Loucy (cell line): ENCODE measurements around the gene RBFOX2.

Source experiments
- H2AFZ ChIP-seq: fragments of 200-600 bp; sonication (generic); 2 replicates; pipeline ENCODE4 v1.6.0; 2016; ENCODE audit warnings: antibody characterized with exemption, mild to moderate bottlenecking, low read length, moderate library complexity
- H3F3A ChIP-seq: fragments of 200-600 bp; 2 replicates; pipeline ENCODE4 v1.6.0; 2016; ENCODE audit warnings: antibody characterized with exemption, low read depth, mild to moderate bottlenecking
- H3K27me3 ChIP-seq: fragments of 200-600 bp; sonication (generic); 2 replicates; pipeline ENCODE4 v1.6.1; 2014; ENCODE audit warnings: low read length, mild to moderate bottlenecking; ENCODE audit not compliant: insufficient read depth, poor library complexity, severe bottlenecking
- H3K36me3 ChIP-seq: fragments of 200-600 bp; sonication (generic); 2 replicates; pipeline ENCODE4 v1.6.1; 2016; ENCODE audit warnings: low read length; ENCODE audit not compliant: insufficient read depth
- H3K4me1 ChIP-seq: fragments of 200-600 bp; sonication (generic); 2 replicates; pipeline ENCODE4 v1.5.1; 2014; ENCODE audit warnings: low read length, mild to moderate bottlenecking; ENCODE audit not compliant: insufficient read depth, poor library complexity, severe bottlenecking
- H3K4me2 ChIP-seq: fragments of 200-600 bp; sonication (generic); 2 replicates; pipeline ENCODE4 v1.6.0; 2014; ENCODE audit warnings: antibody characterized with exemption, low read length, low read depth, mild to moderate bottlenecking; ENCODE audit not compliant: poor library complexity, severe bottlenecking
- H3K4me3 ChIP-seq: fragments of 200-600 bp; sonication (generic); 2 replicates; pipeline ENCODE4 v1.5.1; 2014; ENCODE audit warnings: low read length, mild to moderate bottlenecking, mixed read lengths; ENCODE audit not compliant: poor library complexity, severe bottlenecking
- H3K79me2 ChIP-seq: fragments of 200-600 bp; sonication (generic); 2 replicates; pipeline ENCODE4 v1.6.1; 2014; ENCODE audit warnings: low read length; ENCODE audit not compliant: insufficient read depth
- H3K9ac ChIP-seq: fragments of 200-600 bp; sonication (generic); 2 replicates; pipeline ENCODE4 v1.6.0; 2014; ENCODE audit warnings: mild to moderate bottlenecking, low read depth, low read length, moderate library complexity; ENCODE audit not compliant: poor library complexity, severe bottlenecking
- H3K9me2 ChIP-seq: fragments of 200-600 bp; sonication (generic); replicated peaks from 2 replicates; pipeline ENCODE4 v1.6.1; 2016; ENCODE audit warnings: low read depth, low read length, mixed read lengths
- H3K9me3 ChIP-seq: fragments of 200-600 bp; sonication (generic); 2 replicates; pipeline ENCODE4 v1.6.1; 2014; ENCODE audit warnings: mild to moderate bottlenecking, antibody characterized with exemption, low read length, low read depth; ENCODE audit not compliant: insufficient read depth
- H4K20me1 ChIP-seq: fragments of 200-600 bp; sonication (generic); 2 replicates; pipeline ENCODE4 v1.6.0; 2014; ENCODE audit warnings: antibody characterized with exemption, low read length, mild to moderate bottlenecking; ENCODE audit not compliant: insufficient read depth, poor library complexity, severe bottlenecking
- EZH2phosphoT487 ChIP-seq: fragments of 200-600 bp; IDR thresholded peaks from 2 replicates; pipeline ENCODE4 v1.6.1; 2018; ENCODE audit warnings: antibody characterized with exemption, mild to moderate bottlenecking, moderate library complexity, borderline replicate concordance
- TF ChIP-seq, protein P1 (sequence below): fragments of 200-600 bp; sonication (generic); conservative IDR thresholded peaks from 2 replicates; pipeline ENCODE4 v1.5.1; 2014; ENCODE audit warnings: mild to moderate bottlenecking, antibody characterized with exemption, low read length

RBFOX2 gene

DNA sequence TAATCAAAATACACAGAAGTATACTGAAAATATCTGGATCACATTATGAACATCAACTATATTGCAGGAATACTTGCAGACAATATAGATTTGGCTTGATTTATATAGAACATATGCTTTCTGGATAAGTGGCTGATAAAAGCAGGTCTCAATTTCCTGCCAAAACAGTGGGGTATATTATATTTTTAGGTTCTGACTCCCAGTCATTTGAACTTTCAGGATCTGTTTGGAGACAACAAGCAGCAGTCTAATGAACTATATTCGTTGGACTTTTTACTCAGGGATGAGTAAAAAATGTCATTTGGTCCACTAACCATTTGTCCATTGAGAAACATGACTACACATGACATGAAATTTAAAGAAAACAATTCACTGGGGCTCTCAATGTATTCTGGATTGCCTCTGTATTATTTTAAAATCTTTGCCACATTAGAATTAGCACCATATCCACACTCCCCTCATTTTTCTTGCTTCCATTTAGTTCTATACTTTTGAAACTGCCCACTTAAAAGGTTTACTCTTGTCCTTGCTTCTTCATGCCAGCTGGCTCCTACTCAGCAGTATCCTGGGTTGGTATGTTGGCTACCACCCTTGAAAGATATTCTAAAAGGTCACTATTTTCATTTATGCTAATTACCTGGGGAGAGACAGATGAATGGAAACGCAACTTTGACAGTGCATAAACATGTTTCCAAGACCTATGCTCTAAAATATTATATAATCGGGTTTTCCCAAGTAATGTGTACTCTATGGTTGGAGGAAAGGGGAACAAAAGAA is 157.9 kb downstream of the RBFOX2 start:
- H3K79me2 ChIP-seq, result no peaks in the 10 kb centered on the region
- TF ChIP-seq EZH2phosphoT487, result no peak
- TF ChIP-seq, protein P1, sequence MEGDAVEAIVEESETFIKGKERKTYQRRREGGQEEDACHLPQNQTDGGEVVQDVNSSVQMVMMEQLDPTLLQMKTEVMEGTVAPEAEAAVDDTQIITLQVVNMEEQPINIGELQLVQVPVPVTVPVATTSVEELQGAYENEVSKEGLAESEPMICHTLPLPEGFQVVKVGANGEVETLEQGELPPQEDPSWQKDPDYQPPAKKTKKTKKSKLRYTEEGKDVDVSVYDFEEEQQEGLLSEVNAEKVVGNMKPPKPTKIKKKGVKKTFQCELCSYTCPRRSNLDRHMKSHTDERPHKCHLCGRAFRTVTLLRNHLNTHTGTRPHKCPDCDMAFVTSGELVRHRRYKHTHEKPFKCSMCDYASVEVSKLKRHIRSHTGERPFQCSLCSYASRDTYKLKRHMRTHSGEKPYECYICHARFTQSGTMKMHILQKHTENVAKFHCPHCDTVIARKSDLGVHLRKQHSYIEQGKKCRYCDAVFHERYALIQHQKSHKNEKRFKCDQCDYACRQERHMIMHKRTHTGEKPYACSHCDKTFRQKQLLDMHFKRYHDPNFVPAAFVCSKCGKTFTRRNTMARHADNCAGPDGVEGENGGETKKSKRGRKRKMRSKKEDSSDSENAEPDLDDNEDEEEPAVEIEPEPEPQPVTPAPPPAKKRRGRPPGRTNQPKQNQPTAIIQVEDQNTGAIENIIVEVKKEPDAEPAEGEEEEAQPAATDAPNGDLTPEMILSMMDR, result no peak
- H3K36me3 ChIP-seq, result no peaks in the 10 kb centered on the region
- no peak overlapping the region for H3K4me3 ChIP-seq
- no peaks in the 10 kb centered on the region for H3K9me2 ChIP-seq
- H3K27me3 ChIP-seq, result no peaks in the 10 kb centered on the region
- H3K9ac ChIP-seq, result no peak overlapping the region
- no peak overlapping the region for H3K4me2 ChIP-seq
- no peaks in the 10 kb centered on the region for H4K20me1 ChIP-seq
- no peaks in the 10 kb centered on the region for H3K9me3 ChIP-seq
- no peaks in the 10 kb centered on the region for H3F3A ChIP-seq
- no peaks in the 10 kb centered on the region for H3K4me1 ChIP-seq
- H2AFZ ChIP-seq, result no peak overlapping the region

DNA sequence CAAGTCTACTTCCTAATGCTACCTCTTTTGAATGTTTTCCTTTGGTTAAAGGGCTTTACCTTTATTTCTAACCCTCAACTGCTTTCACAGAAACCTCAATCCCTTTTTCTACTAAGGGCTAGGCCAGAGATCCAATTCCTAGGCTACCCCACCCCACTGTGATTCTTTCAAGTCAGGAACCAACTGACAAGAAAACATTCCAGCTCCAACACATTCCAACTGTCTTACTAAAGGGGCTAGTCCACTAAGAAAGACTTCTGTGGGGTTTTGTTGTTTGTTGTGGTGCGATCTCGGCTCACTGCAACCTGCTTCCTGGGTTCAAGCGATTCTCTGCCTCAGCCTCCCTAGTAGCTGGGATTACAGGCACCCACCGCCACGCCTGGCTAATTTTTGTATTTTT is 159.7 kb downstream of the RBFOX2 start:
- no peak overlapping the region for H3K9ac ChIP-seq
- H3K4me3 ChIP-seq, result no peak overlapping the region
- no peaks in the 10 kb centered on the region for H3K79me2 ChIP-seq
- H3F3A ChIP-seq, result no peaks in the 10 kb centered on the region
- no peaks in the 10 kb centered on the region for H3K27me3 ChIP-seq
- TF ChIP-seq EZH2phosphoT487, result no peak
- TF ChIP-seq, protein P1, result no peak
- no peak overlapping the region for H3K4me2 ChIP-seq
- H3K9me2 ChIP-seq, result no peaks in the 10 kb centered on the region
- no peaks in the 10 kb centered on the region for H4K20me1 ChIP-seq
- no peaks in the 10 kb centered on the region for H3K36me3 ChIP-seq
- H2AFZ ChIP-seq, result no peak overlapping the region
- H3K9me3 ChIP-seq, result no peaks in the 10 kb centered on the region
- no peaks in the 10 kb centered on the region for H3K4me1 ChIP-seq

DNA sequence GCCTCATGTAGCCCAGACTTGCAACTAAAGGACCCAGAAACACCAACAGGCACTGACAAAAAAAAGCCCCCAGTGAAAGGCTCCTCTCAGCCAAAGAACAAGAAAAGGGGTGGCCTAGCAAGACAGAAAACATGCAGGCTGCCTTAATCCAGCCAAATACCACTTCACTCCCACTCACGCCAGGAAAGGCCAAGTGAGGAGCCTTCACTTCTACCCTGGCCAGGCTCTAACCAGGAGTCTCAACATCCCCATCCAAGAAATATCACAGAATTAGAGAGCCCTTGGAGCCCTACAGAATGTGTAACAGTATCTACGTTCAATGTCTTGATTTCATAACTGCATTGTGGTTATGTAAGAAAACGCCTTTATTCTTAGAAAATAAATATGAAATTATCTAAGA is 162.0 kb downstream of the RBFOX2 start:
- H3K27me3 ChIP-seq, result no peaks in the 10 kb centered on the region
- no peaks in the 10 kb centered on the region for H3K4me1 ChIP-seq
- no peaks in the 10 kb centered on the region for H4K20me1 ChIP-seq
- H3K79me2 ChIP-seq, result no peaks in the 10 kb centered on the region
- no peaks in the 10 kb centered on the region for H3K9me2 ChIP-seq
- no peak overlapping the region for H2AFZ ChIP-seq
- no peak overlapping the region for H3K4me3 ChIP-seq
- H3F3A ChIP-seq, result no peaks in the 10 kb centered on the region
- no peaks in the 10 kb centered on the region for H3K9me3 ChIP-seq
- H3K4me2 ChIP-seq, result no peak overlapping the region
- no peaks in the 10 kb centered on the region for H3K36me3 ChIP-seq
- no peak overlapping the region for H3K9ac ChIP-seq
- no peak for TF ChIP-seq EZH2phosphoT487
- TF ChIP-seq, protein P1, result no peak
